ENCODE measurements around the gene CAMK2D. TPM values are rescaled to one million over a fixed set of nuclear protein-coding genes. Genes with fewer than 3 reads are reported as not detected.

CAMK2D gene
- total RNA-seq, 4 donors from 2014 or later = 62.0 to 122 (median 85.1) TPM

DNA sequence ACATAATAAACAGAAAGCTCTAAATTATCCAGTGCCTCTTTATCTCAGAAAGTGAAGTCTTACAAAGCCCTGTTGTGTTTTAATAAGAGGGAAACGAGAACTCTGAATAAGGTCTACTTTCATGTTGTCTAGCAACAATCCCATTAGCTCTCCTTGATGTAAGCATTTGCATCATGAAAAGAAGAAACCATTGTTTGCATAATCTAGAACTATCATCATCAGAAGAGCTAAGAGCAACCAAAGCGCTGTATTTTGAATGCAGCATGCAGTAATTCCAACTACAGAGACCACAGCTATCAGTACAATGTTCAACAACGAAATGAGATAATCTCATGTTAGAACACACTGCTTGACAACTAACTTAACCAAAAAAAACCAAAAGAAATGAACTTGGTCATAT lies 257.1 kb downstream of the CAMK2D start:
- TF ChIP-seq, protein P1, sequence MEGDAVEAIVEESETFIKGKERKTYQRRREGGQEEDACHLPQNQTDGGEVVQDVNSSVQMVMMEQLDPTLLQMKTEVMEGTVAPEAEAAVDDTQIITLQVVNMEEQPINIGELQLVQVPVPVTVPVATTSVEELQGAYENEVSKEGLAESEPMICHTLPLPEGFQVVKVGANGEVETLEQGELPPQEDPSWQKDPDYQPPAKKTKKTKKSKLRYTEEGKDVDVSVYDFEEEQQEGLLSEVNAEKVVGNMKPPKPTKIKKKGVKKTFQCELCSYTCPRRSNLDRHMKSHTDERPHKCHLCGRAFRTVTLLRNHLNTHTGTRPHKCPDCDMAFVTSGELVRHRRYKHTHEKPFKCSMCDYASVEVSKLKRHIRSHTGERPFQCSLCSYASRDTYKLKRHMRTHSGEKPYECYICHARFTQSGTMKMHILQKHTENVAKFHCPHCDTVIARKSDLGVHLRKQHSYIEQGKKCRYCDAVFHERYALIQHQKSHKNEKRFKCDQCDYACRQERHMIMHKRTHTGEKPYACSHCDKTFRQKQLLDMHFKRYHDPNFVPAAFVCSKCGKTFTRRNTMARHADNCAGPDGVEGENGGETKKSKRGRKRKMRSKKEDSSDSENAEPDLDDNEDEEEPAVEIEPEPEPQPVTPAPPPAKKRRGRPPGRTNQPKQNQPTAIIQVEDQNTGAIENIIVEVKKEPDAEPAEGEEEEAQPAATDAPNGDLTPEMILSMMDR (IDR thresholded peaks at IDR 0.05; ENCODE audit: low read depth) = no peak

DNA sequence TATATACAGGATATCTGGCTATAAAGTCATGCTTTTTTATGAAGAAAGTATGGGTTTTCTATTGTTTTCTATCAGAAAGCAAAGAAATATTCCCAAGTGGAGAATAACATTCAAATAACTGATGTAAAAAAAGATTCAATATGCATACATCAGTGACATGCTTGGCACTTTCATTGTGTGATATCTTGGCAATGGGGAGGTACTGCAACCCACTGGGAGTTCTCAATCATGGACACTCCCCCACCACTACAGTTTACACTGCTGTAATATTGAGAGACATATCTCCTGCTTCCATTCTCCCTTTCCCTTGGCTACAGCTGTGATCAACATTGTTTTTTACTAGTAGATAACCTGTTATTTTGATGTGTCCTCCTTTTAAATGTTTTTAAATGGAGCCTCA lies 257.8 kb downstream of the CAMK2D start:
- TF ChIP-seq, protein P1 (IDR thresholded peaks at IDR 0.05; ENCODE audit: low read depth) = no peak

DNA sequence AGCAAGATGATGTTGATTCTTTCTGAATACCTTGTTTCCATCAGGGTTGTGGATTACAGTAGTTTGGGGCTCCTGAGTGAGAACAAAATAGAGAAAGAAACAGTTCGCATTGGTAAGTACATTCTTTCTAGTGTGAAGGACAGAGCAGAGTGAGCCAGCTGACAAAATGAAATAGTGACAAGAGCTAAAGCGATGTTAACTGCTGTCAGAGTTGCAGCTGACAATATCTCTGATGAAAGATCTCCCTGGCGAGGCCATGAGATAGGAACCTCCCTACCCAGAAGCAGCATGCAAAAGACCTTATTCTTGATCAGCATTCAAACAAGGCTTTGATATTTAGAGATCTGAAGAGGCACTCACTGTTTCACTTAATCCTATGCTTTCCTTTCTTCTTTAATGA lies 258.6 kb downstream of the CAMK2D start:
- TF ChIP-seq, protein P1 (IDR thresholded peaks at IDR 0.05; ENCODE audit: low read depth) = no peak

DNA sequence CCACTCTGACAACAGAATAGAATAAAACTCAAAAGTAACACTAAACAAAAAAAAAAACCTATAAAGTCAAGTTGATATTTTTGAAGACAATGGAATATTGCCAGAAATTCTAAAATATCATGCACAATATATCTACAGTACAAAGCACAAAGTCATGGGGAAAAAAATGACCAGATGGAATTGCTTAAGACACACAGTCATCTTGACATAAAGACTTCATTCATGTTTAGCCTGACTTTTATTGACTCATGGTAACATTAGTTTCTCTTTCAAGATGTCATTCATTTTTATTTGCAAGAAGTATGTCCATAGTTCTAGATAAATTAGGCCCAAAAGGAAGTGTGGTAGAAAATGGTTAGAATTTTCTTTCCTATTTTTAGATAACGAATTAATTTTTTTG lies 259.1 kb downstream of the CAMK2D start:
- TF ChIP-seq, protein P1 (IDR thresholded peaks at IDR 0.05; ENCODE audit: low read depth) = no peak

DNA sequence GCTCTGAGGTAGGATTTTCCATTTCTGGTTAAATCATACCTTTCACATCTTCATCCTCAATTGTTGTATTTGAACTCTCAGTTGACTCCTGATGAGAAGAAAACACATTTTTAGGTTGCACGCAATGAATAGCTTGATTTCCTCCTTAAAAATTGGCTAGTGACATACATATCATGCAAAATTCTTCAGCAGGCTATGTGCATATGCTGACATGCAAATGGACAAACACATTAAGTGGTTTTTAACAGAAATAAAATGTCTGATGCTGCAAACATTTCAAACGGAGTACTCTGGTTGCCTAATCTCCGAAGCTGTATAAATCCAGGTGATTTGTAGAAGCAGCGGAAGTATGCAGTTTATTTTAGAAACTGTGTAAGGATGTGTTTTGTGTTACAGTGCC lies 261.1 kb downstream of the CAMK2D start:
- TF ChIP-seq, protein P1 (IDR thresholded peaks at IDR 0.05; ENCODE audit: low read depth) = no peak

- TF ChIP-seq, protein P1 (IDR thresholded peaks at IDR 0.05; ENCODE audit: low read depth) = no peak
Observed at GRCh38 chr4:113499696-113500095, 261.8 kb downstream of the CAMK2D start.

DNA sequence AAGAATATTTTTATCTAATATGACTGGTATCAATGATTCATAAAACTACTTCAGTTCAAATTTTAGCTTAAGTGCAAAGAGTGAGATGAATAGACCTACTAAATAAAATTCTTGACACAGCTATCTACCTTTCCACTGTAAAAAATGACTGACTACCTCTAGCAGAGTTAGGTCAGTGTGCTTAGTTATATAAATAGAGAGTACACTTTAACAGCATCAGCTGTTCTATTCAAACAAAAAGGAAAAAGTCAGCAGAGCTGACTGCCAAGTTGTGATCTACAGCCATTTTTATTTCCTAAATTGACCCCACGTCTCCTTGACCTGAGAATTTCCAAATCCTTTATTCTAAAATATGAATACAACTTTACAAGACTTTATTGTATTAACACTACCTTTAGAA lies 262.4 kb downstream of the CAMK2D start:
- TF ChIP-seq, protein P1 (IDR thresholded peaks at IDR 0.05; ENCODE audit: low read depth) = no peak
